GM12873 (cell line): Measurements from ENCODE around the gene FUBP3.

ENCODE experiments used
- TF ChIP-seq, protein P1 (sequence below): IDR thresholded peaks from 2 replicates; pipeline ENCODE4 v1.5.1; 2012; ENCODE audit warnings: low read depth, mild to moderate bottlenecking, moderate library complexity, low read length, control low read depth; ENCODE audit not compliant: insufficient read depth; ENCODE audit errors: missing control alignments

Gene FUBP3

GRCh38 chr9:130544364-130544763 lies 35.0 kb upstream of the FUBP3 start:
- TF ChIP-seq, protein P1, sequence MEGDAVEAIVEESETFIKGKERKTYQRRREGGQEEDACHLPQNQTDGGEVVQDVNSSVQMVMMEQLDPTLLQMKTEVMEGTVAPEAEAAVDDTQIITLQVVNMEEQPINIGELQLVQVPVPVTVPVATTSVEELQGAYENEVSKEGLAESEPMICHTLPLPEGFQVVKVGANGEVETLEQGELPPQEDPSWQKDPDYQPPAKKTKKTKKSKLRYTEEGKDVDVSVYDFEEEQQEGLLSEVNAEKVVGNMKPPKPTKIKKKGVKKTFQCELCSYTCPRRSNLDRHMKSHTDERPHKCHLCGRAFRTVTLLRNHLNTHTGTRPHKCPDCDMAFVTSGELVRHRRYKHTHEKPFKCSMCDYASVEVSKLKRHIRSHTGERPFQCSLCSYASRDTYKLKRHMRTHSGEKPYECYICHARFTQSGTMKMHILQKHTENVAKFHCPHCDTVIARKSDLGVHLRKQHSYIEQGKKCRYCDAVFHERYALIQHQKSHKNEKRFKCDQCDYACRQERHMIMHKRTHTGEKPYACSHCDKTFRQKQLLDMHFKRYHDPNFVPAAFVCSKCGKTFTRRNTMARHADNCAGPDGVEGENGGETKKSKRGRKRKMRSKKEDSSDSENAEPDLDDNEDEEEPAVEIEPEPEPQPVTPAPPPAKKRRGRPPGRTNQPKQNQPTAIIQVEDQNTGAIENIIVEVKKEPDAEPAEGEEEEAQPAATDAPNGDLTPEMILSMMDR: no peak

- TF ChIP-seq, protein P1: no peak
Observed at GRCh38 chr9:130548103-130548502, 31.3 kb upstream of the FUBP3 start.

DNA sequence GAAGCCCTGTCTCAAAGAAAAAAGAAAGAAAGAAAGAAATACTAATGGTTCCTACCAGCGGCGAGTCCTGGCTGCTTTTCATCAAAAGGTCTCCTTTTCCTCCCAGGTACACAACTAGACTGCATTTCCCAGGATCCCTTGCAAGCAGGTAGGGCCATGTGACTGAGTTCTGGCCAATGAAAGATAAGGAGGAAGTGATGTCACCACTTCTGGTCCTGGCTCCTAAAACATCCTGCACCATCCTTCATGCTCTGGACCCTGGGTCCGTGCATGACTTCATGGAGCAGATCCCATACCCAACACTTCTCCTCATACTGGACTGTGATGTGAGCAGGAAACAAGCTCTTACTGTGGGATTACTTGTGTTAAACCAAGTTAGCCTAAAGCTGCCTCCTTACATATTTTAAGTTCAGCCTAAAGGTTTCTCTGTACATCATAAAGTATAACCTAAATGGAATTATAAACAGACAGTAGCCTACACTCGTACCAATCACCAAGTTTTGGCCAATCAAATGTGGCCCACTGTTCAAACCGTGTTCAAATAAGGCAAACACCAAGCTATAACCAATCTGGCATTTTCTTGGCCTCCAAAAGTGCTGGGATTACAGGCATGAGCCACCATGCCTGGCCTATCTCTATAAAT lies 30.2 kb upstream of the FUBP3 start:
- TF ChIP-seq, protein P1: no peak

- TF ChIP-seq, protein P1: no peak
Observed at GRCh38 chr9:130554606-130555005, 24.8 kb upstream of the FUBP3 start.

GRCh38 chr9:130555061-130555460 lies 24.3 kb upstream of the FUBP3 start:
- TF ChIP-seq, protein P1: no peak

GRCh38 chr9:130555968-130556367 lies 23.4 kb upstream of the FUBP3 start:
- TF ChIP-seq, protein P1: no peak

DNA sequence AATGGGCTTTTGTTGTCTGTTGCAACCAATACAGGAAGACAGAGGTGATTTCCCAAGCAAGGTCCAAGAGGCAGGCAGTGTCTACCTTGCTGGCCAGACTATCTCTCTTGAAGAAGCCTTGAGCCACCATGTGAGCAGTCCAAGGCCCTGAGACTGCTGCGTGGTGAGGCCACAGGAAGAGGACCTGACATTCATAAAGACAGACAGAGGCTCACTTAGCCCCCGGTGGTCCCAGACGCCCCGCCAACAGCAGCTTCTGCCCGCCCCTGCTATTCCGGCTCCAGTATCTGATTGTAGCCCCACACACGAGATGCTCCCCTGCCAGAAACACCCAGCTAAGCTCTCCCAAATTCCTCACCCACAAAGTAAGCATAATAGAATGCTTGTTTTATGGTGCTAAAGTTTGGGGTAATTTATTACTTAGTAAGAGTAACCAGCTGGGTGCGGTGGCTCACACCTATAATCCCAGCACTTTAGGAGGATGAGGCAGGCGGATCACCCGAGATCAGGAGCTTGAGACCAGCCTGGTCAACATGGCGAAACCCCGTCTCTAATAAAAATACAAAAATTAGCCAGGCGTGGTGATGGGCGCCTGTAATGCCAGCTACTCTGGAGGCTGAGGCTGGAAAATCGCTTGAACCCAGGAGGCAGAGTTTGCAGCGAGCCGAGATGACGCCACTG lies 22.8 kb upstream of the FUBP3 start:
- TF ChIP-seq, protein P1: no peak
